Measurements from ENCODE around the gene ATXN1.
A peak's percentile ranks its signal among the peaks of the same experiment; 100 is the strongest.

ATXN1 gene

DNA sequence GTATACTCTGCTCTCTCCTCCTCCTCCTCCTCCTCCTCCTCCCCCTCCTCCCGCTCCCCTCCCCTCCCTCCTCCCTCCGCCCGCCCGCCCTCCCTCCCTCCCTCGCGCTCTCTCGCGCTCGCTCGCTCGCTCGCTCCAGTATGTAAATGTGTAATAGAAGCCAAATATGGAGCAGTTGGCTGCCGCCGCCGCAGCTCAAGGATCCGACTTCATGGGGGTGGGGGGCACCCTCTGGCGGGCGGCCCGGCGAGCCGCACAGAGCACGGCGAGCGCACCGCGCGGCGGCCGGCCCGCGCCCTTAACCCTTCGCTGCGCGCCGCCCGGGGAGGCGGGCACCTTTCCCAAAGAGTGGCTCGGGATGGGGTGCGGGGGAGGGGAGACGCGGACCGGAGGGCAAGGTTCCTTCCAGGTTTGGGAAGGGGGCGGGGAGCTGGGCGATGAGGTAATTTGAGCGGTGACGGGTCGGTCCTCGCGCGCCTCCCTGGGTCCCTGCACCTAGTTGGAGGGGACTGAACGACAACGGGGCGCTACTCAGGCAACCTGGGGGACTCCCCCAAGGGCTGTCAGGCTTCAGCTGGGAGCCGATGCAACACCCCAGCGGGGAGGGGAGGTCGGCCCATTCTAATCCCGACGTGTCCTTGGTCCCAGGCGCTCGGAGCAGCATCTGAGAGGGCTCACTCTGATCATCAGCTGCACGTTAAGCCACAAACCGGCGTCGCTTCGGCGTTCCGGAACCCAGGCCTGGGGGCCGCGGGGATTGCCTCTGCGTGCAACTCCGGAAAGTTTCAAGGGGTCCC lies 409 bp upstream of the ATXN1 start:
- Histone ChIP-seq H4K20me1 (ENCODE audit: insufficient read depth, low read length, poor library complexity, severe bottlenecking) (peaks cover 18% of the 10 kb centered on the region), H3K36me3 (ENCODE audit: insufficient read depth, low read length) (no peaks in the 10 kb centered on the region), H3F3A (ENCODE audit: low read depth) (no peaks in the 10 kb centered on the region; the same call in 1 of the 2 replicates), H3K4me3 (ENCODE audit: low read length, poor library complexity, severe bottlenecking) (peak overlapping the region; percentile 96), H3K4me1 (ENCODE audit: insufficient read depth, low read length, poor library complexity, severe bottlenecking) (peaks cover 41% of the 10 kb centered on the region), H2AFZ (ENCODE audit: low read length) (peak overlapping the region; percentile 96), H3K9me2 (replicated peaks; ENCODE audit: low read depth, low read length) (no peaks in the 10 kb centered on the region), H3K79me2 (ENCODE audit: insufficient read depth, low read length) (peaks cover 46% of the 10 kb centered on the region), H3K4me2 (ENCODE audit: low read depth, low read length, poor library complexity, severe bottlenecking) (peak overlapping the region; percentile 75), H3K9ac (ENCODE audit: low read depth, low read length, poor library complexity, severe bottlenecking) (peak overlapping the region; percentile 89), H3K27me3 (ENCODE audit: insufficient read depth, low read length, poor library complexity, severe bottlenecking) (no peaks in the 10 kb centered on the region), H3K9me3 (ENCODE audit: insufficient read depth, low read depth, low read length) (no peaks in the 10 kb centered on the region)
- TF ChIP-seq EZH2phosphoT487 (IDR thresholded peaks at IDR 0.05; ENCODE audit: borderline replicate concordance), result no peak
- TF ChIP-seq, protein P1, sequence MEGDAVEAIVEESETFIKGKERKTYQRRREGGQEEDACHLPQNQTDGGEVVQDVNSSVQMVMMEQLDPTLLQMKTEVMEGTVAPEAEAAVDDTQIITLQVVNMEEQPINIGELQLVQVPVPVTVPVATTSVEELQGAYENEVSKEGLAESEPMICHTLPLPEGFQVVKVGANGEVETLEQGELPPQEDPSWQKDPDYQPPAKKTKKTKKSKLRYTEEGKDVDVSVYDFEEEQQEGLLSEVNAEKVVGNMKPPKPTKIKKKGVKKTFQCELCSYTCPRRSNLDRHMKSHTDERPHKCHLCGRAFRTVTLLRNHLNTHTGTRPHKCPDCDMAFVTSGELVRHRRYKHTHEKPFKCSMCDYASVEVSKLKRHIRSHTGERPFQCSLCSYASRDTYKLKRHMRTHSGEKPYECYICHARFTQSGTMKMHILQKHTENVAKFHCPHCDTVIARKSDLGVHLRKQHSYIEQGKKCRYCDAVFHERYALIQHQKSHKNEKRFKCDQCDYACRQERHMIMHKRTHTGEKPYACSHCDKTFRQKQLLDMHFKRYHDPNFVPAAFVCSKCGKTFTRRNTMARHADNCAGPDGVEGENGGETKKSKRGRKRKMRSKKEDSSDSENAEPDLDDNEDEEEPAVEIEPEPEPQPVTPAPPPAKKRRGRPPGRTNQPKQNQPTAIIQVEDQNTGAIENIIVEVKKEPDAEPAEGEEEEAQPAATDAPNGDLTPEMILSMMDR (conservative IDR thresholded peaks at IDR 0.05; ENCODE audit: low read length), result peak; percentile 53

DNA sequence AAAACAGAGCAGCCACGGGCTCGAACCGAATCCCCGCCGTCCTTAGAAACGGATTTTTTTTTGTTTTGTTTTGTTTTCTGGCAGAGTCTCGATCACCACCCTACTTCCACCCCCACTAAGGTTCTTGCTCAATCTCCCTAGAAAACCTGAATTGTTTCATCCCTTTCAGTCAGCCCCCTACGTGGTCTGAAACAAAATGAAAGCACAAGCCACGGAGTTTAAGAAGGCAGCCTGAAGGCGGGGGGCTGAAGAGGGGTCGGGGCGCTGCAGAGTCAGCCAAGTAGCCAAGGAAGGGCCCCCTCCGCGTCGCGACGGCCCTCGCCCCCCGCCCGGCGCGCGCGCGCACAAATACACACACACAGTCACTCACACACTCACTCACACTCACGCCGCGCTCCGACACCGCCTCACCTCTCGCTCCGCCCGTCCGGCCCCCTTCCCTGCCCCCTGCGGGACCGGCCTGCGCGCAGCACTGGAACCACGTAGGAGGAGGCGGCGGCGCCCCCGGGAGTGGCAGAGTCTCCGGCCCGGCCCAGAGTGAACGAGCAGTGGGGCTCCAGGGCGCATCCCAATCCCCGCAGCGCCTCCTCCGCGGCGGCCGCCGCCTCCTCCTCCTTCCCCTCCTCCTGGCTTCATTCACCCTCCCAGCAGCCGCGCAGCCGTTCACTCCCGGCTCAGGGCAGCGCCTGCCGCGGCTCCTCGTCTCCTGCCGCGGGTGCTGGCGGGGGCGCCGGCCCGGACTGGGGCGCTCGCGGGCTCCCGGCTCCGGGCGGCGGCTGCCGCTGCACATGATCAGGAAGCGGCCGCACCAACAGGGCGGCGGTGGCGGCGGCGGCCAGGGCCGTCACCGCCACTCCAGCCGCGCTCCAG lies 1.4 kb downstream of the ATXN1 start:
- Histone ChIP-seq H3K4me1 (ENCODE audit: insufficient read depth, low read length, poor library complexity, severe bottlenecking) (peaks cover 43% of the 10 kb centered on the region), H3K9me2 (replicated peaks; ENCODE audit: low read depth, low read length) (no peaks in the 10 kb centered on the region), H3K36me3 (ENCODE audit: insufficient read depth, low read length) (no peaks in the 10 kb centered on the region), H3K9ac (ENCODE audit: low read depth, low read length, poor library complexity, severe bottlenecking) (peak overlapping the region; percentile 89), H2AFZ (ENCODE audit: low read length) (peak overlapping the region; percentile 73), H3K79me2 (ENCODE audit: insufficient read depth, low read length) (peaks cover 62% of the 10 kb centered on the region), H3K4me2 (ENCODE audit: low read depth, low read length, poor library complexity, severe bottlenecking) (peak overlapping the region; percentile 82), H4K20me1 (ENCODE audit: insufficient read depth, low read length, poor library complexity, severe bottlenecking) (peaks cover 27% of the 10 kb centered on the region), H3K9me3 (ENCODE audit: insufficient read depth, low read depth, low read length) (no peaks in the 10 kb centered on the region), H3K4me3 (ENCODE audit: low read length, poor library complexity, severe bottlenecking) (peak overlapping the region; percentile 96), H3F3A (ENCODE audit: low read depth) (no peaks in the 10 kb centered on the region; the same call in 1 of the 2 replicates), H3K27me3 (ENCODE audit: insufficient read depth, low read length, poor library complexity, severe bottlenecking) (no peaks in the 10 kb centered on the region)
- TF ChIP-seq, protein P1 (conservative IDR thresholded peaks at IDR 0.05; ENCODE audit: low read length), result peak; percentile 17; the same call in 1 of the 2 replicates
- no peak for TF ChIP-seq EZH2phosphoT487 (IDR thresholded peaks at IDR 0.05; ENCODE audit: borderline replicate concordance)

DNA sequence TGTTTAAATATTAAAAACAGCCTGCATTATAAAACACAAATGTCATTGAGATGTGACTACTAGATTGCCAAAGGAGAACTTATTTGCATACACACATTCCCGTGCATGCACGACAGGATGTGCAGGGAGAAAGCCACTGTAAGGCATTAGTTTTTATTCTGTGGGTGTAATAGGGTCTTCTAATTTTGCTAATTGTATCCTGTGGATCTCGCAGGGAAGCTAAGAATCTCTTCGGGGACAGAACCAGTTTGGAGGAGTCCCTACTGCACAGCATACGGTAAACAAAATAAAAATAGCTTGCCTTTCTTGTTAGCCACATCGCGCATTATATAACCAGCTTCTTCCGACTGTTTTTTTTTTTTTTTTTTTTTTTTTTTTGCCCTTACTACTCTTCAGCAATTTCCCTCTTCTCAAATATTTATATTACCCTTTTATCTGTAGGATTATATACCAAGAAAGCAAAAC lies 2.0 kb downstream of the ATXN1 start:
- peak overlapping the region; percentile 73 for H2AFZ ChIP-seq (ENCODE audit: low read length)
- H3K79me2 ChIP-seq (ENCODE audit: insufficient read depth, low read length), result peaks cover 68% of the 10 kb centered on the region
- H4K20me1 ChIP-seq (ENCODE audit: insufficient read depth, low read length, poor library complexity, severe bottlenecking), result peaks cover 27% of the 10 kb centered on the region
- H3K4me2 ChIP-seq (ENCODE audit: low read depth, low read length, poor library complexity, severe bottlenecking), result peak overlapping the region; percentile 82
- H3K9ac ChIP-seq (ENCODE audit: low read depth, low read length, poor library complexity, severe bottlenecking), result peak overlapping the region; percentile 89
- TF ChIP-seq EZH2phosphoT487 (IDR thresholded peaks at IDR 0.05; ENCODE audit: borderline replicate concordance), result no peak
- TF ChIP-seq, protein P1 (conservative IDR thresholded peaks at IDR 0.05; ENCODE audit: low read length), result no peak
- no peaks in the 10 kb centered on the region for H3K36me3 ChIP-seq (ENCODE audit: insufficient read depth, low read length)
- no peaks in the 10 kb centered on the region for H3K9me3 ChIP-seq (ENCODE audit: insufficient read depth, low read depth, low read length)
- H3K4me1 ChIP-seq (ENCODE audit: insufficient read depth, low read length, poor library complexity, severe bottlenecking), result peaks cover 45% of the 10 kb centered on the region
- peak overlapping the region; percentile 96 for H3K4me3 ChIP-seq (ENCODE audit: low read length, poor library complexity, severe bottlenecking)
- H3F3A ChIP-seq (ENCODE audit: low read depth), result no peaks in the 10 kb centered on the region; the same call in 1 of the 2 replicates
- no peaks in the 10 kb centered on the region for H3K27me3 ChIP-seq (ENCODE audit: insufficient read depth, low read length, poor library complexity, severe bottlenecking)
- H3K9me2 ChIP-seq (replicated peaks; ENCODE audit: low read depth, low read length), result no peaks in the 10 kb centered on the region

Data from Loucy (cell line).